ENCODE results near the gene TTC33. TPM values are rescaled to one million over a fixed set of nuclear protein-coding genes. Genes with fewer than 3 reads are reported as not detected.

The TTC33 gene
- total and polyA plus RNA-seq, 10 donors, result 4.3 to 17.9 (median 13.7) TPM

DNA sequence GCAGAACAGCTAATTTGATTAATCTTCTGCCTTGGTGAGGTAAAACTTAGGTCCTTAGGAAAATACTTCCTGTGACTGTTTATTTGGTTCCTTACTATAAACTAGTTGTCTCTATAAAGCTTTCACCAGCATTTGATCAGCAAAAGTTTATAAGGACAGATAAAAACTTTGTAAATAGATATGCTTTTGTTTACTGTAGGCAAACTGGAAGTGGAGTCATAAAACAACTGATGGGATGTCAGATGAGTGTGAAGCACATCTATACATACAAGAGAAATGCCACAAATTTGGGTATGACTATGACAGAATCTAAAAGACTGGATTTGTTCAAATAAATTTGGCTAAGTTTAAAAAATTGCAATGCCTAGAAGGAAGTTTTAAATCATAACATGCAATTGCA, 70.6 kb downstream of the TTC33 start:
- peaks cover 0 to 17% (median 0%) of the 10 kb centered on the region in 7 donors for H3K27me3 ChIP-seq (replicated peaks in 1 of 7)
- peaks cover 18 to 100% (median 87%) of the 10 kb centered on the region in 6 donors for H3K4me1 ChIP-seq
- no peak for TF ChIP-seq POLR2A (IDR thresholded peaks at IDR 0.05)
- no peak for TF ChIP-seq POLR2AphosphoS5 (IDR thresholded peaks at IDR 0.05)
- TF ChIP-seq, protein P1, sequence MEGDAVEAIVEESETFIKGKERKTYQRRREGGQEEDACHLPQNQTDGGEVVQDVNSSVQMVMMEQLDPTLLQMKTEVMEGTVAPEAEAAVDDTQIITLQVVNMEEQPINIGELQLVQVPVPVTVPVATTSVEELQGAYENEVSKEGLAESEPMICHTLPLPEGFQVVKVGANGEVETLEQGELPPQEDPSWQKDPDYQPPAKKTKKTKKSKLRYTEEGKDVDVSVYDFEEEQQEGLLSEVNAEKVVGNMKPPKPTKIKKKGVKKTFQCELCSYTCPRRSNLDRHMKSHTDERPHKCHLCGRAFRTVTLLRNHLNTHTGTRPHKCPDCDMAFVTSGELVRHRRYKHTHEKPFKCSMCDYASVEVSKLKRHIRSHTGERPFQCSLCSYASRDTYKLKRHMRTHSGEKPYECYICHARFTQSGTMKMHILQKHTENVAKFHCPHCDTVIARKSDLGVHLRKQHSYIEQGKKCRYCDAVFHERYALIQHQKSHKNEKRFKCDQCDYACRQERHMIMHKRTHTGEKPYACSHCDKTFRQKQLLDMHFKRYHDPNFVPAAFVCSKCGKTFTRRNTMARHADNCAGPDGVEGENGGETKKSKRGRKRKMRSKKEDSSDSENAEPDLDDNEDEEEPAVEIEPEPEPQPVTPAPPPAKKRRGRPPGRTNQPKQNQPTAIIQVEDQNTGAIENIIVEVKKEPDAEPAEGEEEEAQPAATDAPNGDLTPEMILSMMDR (IDR thresholded peaks at IDR 0.05 in 8 of 11, conservative IDR thresholded peaks at IDR 0.05 in 3 of 11), result no peak
- no peaks in the 10 kb centered on the region for H3K9me3 ChIP-seq
- intact Hi-C loops (cut with DNase I; ENCODE audit: low total_unique reads), result loop anchor here (5.0 to 10.0 kb wide), 3 partner anchors 320 to 733 kb away; no protein-coding TSS in a partner anchor
- H3K36me3 ChIP-seq, result peaks cover 0 to 32% (median 0%) of the 10 kb centered on the region in 6 donors
- peak overlapping the region in 7 of 8 donors; percentile 51 to 97 (median 90) for H3K27ac ChIP-seq
- no peak for DNase-seq
- H3K4me3 ChIP-seq, result peak overlapping the region in 6 of 8 donors; percentile 13 to 91 (median 74)

DNA sequence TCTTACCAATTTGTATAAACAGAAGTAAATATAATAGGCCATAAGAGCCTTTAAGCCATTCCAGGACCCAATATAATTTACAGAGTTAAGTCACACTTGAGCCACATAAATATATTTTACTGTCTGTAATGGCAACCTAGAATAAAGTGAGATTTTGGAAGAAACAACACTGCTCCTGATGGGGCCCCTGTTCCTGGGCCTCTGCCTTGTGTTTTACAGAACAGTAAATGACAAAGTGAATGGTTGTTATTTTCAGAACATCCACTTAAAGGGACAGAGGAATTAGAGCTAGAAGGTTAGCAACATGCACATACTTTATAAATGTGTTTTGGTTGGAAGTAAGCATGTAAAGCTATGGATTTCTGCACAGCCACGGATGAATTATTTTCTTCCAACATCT, 72.5 kb downstream of the TTC33 start:
- no peak for DNase-seq
- intact Hi-C loops (cut with DNase I; ENCODE audit: low total_unique reads), result loop anchor here (10.0 kb wide), 2 partner anchors 319 to 659 kb away; no protein-coding TSS in a partner anchor

DNA sequence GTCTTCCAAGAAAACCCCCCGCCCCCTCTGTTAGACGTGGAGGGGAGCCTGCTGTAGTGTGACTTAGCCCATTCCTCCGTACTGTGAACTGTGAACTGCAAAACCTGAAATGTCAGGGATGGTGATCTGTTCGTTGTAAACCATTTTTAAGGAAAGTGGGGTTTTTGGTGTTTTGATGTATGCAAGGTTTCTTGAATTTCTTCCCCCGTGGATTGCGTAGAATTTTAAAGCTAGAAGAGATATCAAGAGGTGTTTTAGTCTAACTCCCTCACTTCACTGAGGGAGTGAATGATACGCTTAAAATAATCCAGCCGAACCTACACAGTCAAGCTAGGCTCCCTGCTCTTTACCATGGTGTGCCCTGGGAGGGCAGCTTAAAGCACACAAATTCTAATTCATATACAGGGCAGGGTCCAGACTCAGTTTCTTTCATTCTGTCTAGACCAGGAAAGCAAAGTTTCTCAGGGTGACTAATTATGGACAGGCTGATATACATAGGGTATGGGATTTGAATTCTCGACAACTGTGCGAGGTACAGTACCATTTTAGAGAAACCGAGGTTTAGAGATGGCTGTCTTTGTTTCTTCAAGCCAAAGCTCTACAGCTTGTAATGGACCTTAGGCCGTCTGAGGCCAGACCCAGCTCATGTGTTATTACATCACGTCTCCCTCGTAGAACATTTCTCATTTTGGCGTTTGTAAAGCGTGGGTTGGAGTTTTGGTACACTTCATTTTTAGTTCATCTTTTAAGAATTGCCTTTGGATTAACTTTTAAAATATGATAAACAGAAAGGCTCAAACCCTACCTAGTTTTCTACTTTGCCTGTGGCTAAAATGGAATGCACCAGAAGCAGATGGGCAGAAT, 73.4 kb downstream of the TTC33 start:
- Histone ChIP-seq H3K4me1 (peaks cover 14 to 94% (median 74%) of the 10 kb centered on the region in 6 donors), H3K36me3 (peaks cover 0 to 27% (median 0%) of the 10 kb centered on the region in 6 donors), H3K9me3 (no peaks in the 10 kb centered on the region), H3K27me3 (replicated peaks in 1 of 7) (peaks cover 0 to 22% (median 0%) of the 10 kb centered on the region in 7 donors), H3K4me3 (peak overlapping the region; percentile 43 to 91 (median 78)), H3K27ac (peak overlapping the region; percentile 58 to 97 (median 90))
- no peak for DNase-seq
- WGBS, 5 donors, result 19 to 37% (median 24%) methylated on average over 16 of the region's 16 CpGs
- TF ChIP-seq POLR2AphosphoS5 (IDR thresholded peaks at IDR 0.05), result peak in 1 of 3 donors; percentile 51
- TF ChIP-seq POLR2A (IDR thresholded peaks at IDR 0.05), result no peak
- TF ChIP-seq, protein P1 (IDR thresholded peaks at IDR 0.05 in 8 of 11, conservative IDR thresholded peaks at IDR 0.05 in 3 of 11), result no peak
- intact Hi-C loops (cut with DNase I; ENCODE audit: low total_unique reads), result loop anchor here (10.0 kb wide), 2 partner anchors 318 to 658 kb away; no protein-coding TSS in a partner anchor

More for the DNA sequence above, 72.5 kb downstream of the TTC33 start:
- TF ChIP-seq, protein P1 (IDR thresholded peaks at IDR 0.05 in 8 of 11, conservative IDR thresholded peaks at IDR 0.05 in 3 of 11), result no peak
- TF ChIP-seq POLR2A (IDR thresholded peaks at IDR 0.05) (no peak), POLR2AphosphoS5 (IDR thresholded peaks at IDR 0.05) (no peak)
- Histone ChIP-seq H3K4me1 (peaks cover 20 to 94% (median 77%) of the 10 kb centered on the region in 6 donors), H3K9me3 (no peaks in the 10 kb centered on the region), H3K4me3 (peak overlapping the region; percentile 25 to 91 (median 78)), H3K27me3 (replicated peaks in 1 of 7) (peaks cover 0 to 22% (median 0%) of the 10 kb centered on the region in 7 donors), H3K27ac (peak overlapping the region in 7 of 8 donors; percentile 87 to 97 (median 90)), H3K36me3 (peaks cover 0 to 28% (median 0%) of the 10 kb centered on the region in 6 donors)
- 13 to 38% (median 33%) methylated on average over 1 of the region's 1 CpG for WGBS, 5 donors

All from spleen (tissue), 11 donors.